Colonic mucosa (tissue), 4 donors: ENCODE measurements around the gene PTPRN2. TPM values are rescaled to one million over a fixed set of nuclear protein-coding genes. Genes with fewer than 3 reads are reported as not detected.

ENCODE experiments used
- DNase-seq: peaks from one replicate; pipeline ENCODE4 v3.0.0-alpha.2; 2020
- H3K27ac ChIP-seq: fragments of 200-600 bp; one replicate; pipeline ENCODE4 v1.8.0; 2021
- H3K27me3 ChIP-seq: fragments of 200-600 bp; one replicate; pipeline ENCODE4 v1.8.0; 2021
- H3K36me3 ChIP-seq: fragments of 200-600 bp; one replicate; pipeline ENCODE4 v1.8.0; 2021
- H3K4me1 ChIP-seq: fragments of 200-600 bp; one replicate; pipeline ENCODE4 v1.8.0; 2021; ENCODE audit warnings: mild to moderate bottlenecking
- H3K4me3 ChIP-seq: fragments of 200-600 bp; one replicate; pipeline ENCODE4 v1.8.0; 2021
- H3K9ac ChIP-seq, 2 donors: one replicate each; pipeline ENCODE4 v1.7.0; 2013; ENCODE audit warnings: control low read depth in 2 of 2, low read depth in 2 of 2, low read length in 2 of 2
- H3K9me3 ChIP-seq: fragments of 200-600 bp; one replicate; pipeline ENCODE4 v1.8.0; 2021
- intact Hi-C: fragments of 100-400 bp; cut with DNase I; formaldehyde crosslinking; loops from one replicate; pipeline ENCODE4 v1.14.1; 2022
- total RNA-seq, 2 donors: library from RNA; stranded (reverse); fragmentation: NEBNext Ultra II Directional in 1 of 2; extraction: Animal tissue kit (Norgen Biotek cat#: 25700) in 1 of 2; gene quantifications; one replicate each; pipeline ENCODE4 v1.2.1, GENCODE V29; 2021
- TF ChIP-seq, protein P1 (sequence below): fragments of 200-600 bp; IDR thresholded peaks from one replicate; pipeline ENCODE4 v1.8.0; 2022; ENCODE audit warnings: antibody characterized with exemption, mild to moderate bottlenecking
- donor health status: healthy.
- donor health status: DM: no; HTN: no; CAD: no.
- donor health status: DM: no; HTN: no; CAD: no.

Gene PTPRN2
- total RNA-seq, 2 donors from 2014 or later, result 14.7 to 21.6 TPM

DNA sequence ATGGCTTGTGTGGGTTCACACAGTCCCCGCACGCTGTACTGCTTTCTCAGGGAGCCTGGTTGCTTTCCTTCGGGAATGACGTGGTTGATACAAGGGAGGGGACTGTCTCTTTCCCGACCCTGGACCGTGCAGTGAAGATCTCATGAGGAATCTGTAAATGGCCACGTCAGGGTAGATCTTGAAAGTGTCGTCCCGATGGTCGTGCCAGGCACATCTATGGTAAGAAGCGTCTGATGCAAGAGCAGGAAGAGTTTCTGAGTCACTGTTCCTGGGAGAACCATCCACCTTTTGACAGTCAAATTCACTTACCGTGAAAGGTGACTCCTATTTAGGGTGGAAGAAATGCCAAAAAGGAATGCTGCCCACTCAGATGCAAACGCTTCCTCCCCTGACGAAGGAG lies 500.4 kb downstream of the PTPRN2 start:
- intact Hi-C loops, result no loop called here

DNA sequence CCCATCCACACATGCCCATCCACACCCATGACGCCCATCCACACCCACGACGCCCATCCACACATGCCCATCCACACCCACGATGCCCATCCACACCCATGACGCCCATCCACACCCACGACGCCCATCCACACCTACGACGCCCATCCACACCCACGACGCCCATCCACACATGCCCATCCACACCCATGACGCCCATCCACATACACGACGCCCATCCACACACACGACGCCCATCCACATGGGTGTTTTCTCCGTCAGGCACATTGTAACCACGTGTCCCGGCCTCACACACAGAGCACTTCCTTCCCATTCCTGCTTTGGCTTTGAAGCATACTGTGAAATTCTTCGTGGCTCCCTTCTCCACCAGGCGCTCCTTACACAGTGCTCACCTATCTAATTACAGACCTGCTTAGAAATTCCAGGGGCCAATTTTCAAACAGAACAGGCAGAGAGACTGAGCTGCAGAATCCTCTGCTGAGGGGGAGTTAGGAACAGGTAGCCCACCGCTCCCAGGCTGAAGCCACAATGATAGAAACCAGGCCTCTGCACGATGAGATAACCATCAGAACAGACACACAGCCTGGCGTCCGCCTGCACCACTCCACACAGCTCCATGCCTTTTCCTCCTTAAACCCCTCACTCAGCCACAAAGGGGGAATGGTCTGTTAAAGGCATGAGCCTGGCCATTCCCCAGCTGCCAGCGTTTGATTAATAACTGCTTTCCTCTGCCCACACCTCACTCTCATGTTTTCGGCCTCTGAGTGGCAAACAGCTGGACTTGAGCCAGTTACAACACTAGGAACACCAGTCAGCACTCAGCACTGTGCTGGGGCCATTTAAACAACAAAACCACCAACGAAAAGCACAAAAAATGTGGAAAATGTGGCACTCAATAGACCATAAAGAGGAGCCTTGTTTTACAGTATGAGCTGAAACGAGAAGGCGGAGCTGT lies 501.6 kb downstream of the PTPRN2 start:
- DNase-seq, result no peak
- no peak overlapping the region for H3K4me3 ChIP-seq
- no peaks in the 10 kb centered on the region for H3K4me1 ChIP-seq
- TF ChIP-seq, protein P1, sequence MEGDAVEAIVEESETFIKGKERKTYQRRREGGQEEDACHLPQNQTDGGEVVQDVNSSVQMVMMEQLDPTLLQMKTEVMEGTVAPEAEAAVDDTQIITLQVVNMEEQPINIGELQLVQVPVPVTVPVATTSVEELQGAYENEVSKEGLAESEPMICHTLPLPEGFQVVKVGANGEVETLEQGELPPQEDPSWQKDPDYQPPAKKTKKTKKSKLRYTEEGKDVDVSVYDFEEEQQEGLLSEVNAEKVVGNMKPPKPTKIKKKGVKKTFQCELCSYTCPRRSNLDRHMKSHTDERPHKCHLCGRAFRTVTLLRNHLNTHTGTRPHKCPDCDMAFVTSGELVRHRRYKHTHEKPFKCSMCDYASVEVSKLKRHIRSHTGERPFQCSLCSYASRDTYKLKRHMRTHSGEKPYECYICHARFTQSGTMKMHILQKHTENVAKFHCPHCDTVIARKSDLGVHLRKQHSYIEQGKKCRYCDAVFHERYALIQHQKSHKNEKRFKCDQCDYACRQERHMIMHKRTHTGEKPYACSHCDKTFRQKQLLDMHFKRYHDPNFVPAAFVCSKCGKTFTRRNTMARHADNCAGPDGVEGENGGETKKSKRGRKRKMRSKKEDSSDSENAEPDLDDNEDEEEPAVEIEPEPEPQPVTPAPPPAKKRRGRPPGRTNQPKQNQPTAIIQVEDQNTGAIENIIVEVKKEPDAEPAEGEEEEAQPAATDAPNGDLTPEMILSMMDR, result no peak
- H3K9me3 ChIP-seq, result no peaks in the 10 kb centered on the region
- H3K27ac ChIP-seq, result no peak overlapping the region
- intact Hi-C loops, result no loop called here
- no peak overlapping the region for H3K9ac ChIP-seq
- H3K27me3 ChIP-seq, result no peaks in the 10 kb centered on the region
- no peaks in the 10 kb centered on the region for H3K36me3 ChIP-seq

More for the DNA sequence above, 500.4 kb downstream of the PTPRN2 start:
- Histone ChIP-seq H3K27me3 (no peaks in the 10 kb centered on the region), H3K27ac (no peak overlapping the region), H3K9me3 (no peaks in the 10 kb centered on the region), H3K4me1 (no peaks in the 10 kb centered on the region), H3K4me3 (no peak overlapping the region), H3K9ac (no peak overlapping the region), H3K36me3 (no peaks in the 10 kb centered on the region)
- no peak for DNase-seq
- TF ChIP-seq, protein P1, result no peak

DNA sequence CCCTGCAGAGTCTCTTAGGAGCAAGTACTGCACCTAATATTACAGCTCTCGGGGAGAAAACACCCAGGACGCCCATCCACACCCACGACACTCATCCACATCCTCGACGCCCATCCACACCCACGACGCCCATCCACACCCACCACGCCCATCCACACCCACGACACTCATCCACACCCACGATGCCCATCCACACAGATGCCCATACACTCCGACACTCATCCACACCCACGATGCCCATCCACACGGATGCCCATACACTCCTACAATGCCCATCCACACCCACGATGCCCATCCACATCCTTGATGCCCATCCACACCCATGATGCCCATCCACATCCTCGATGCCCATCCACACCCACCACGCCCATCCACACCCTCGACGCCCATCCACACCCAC lies 503.1 kb downstream of the PTPRN2 start:
- H3K36me3 ChIP-seq, result no peaks in the 10 kb centered on the region
- H3K9ac ChIP-seq, result no peak overlapping the region
- H3K4me1 ChIP-seq, result no peaks in the 10 kb centered on the region
- no peak for DNase-seq
- H3K4me3 ChIP-seq, result no peak overlapping the region
- H3K9me3 ChIP-seq, result no peaks in the 10 kb centered on the region
- TF ChIP-seq, protein P1, result no peak
- H3K27me3 ChIP-seq, result no peaks in the 10 kb centered on the region
- no peak overlapping the region for H3K27ac ChIP-seq
- intact Hi-C loops, result no loop called here

DNA sequence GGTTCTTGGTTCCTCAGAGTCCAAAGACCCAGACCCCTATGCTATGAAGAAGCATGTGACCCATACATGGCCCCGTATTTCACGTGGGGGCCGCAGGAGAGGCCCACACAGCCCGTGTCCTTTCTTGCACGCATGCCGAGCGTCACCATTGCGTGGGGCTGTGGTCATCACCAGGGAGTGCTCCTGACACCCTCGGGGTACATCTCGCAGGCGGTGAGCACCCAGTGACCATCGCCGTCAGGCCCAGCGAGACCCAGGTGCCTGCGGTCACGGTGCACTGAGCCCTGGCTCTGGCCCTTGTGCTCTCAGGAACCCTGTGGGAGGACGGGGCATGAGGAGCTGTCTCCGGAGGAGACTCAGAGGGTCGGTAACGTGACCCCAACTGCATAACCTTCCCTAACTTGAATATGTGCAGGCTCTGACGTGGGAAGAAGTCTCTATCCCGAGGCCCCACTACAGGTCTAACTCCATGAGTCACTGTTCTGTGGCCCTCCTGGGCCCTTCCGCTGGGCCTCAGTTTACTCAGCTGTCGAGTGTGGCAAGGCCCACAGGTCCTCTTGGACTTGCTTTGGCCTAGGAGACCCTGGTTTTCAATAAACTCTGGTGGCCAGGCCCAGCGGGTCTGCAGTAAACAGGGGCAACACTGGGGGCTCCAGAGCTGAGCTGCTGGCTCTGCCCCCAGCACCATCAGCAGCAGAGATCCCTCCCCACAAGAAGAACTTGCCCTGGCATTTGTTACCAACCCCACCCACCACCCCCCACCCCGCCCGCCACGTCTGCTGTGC lies 503.9 kb downstream of the PTPRN2 start:
- no peak for DNase-seq
- intact Hi-C loops, result no loop called here

DNA sequence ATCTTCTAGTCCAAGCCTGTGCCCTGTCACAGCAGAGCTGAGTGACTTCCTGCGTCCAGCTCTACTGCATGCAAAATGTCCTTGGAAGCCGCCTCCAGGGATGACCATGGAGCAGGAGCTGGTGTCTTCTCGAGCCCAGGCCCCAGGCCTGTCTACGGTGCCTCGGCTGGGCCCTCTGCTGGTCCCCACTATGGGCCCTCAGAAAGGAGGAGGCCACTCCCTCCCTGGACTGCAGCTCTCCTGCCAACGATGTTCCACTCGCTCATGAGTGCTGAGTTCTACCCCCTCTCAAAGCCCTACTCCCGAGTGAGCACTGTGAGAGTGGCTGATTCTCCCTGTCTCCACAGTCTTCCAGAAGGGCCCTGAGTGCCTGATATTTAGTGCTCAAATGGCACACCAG lies 504.9 kb downstream of the PTPRN2 start:
- no peaks in the 10 kb centered on the region for H3K4me1 ChIP-seq

More for the DNA sequence above, 503.9 kb downstream of the PTPRN2 start:
- Histone ChIP-seq H3K27me3 (no peaks in the 10 kb centered on the region), H3K27ac (no peak overlapping the region), H3K4me3 (no peak overlapping the region), H3K36me3 (no peaks in the 10 kb centered on the region), H3K4me1 (no peaks in the 10 kb centered on the region), H3K9ac (no peak overlapping the region), H3K9me3 (no peaks in the 10 kb centered on the region)
- TF ChIP-seq, protein P1, result no peak

More for the DNA sequence above, 504.9 kb downstream of the PTPRN2 start:
- no peaks in the 10 kb centered on the region for H3K9me3 ChIP-seq
- H3K36me3 ChIP-seq, result no peaks in the 10 kb centered on the region
- no peak overlapping the region for H3K4me3 ChIP-seq
- TF ChIP-seq, protein P1, result no peak
- intact Hi-C loops, result no loop called here
- no peaks in the 10 kb centered on the region for H3K27me3 ChIP-seq
- no peak overlapping the region for H3K9ac ChIP-seq
- H3K27ac ChIP-seq, result no peak overlapping the region
- DNase-seq, result no peak
